Endothelial cell (in vitro differentiated cells): ENCODE data around the gene EPHA2. TPM values are rescaled to one million over a fixed set of nuclear protein-coding genes. Genes with fewer than 3 reads are reported as not detected.

Experiments
- DNase-seq: peaks from one replicate; pipeline ENCODE4 v3.0.0; 2021; ENCODE audit warnings: low spot score
- H3K27ac Mint-ChIP-seq: one replicate; pipeline ENCODE4 v1.8.0; 2021; ENCODE audit warnings: mixed read lengths, inconsistent platforms; ENCODE audit not compliant: unreplicated experiment
- H3K27me3 Mint-ChIP-seq: one replicate; pipeline ENCODE4 v1.8.0; 2021; ENCODE audit warnings: mild to moderate bottlenecking, moderate library complexity, mixed read lengths, inconsistent platforms; ENCODE audit not compliant: unreplicated experiment
- H3K36me3 Mint-ChIP-seq: one replicate; pipeline ENCODE4 v1.8.0; 2021; ENCODE audit warnings: mild to moderate bottlenecking, low read depth, mixed read lengths, inconsistent platforms; ENCODE audit not compliant: unreplicated experiment
- H3K4me1 Mint-ChIP-seq: one replicate; pipeline ENCODE4 v1.8.0; 2021; ENCODE audit warnings: mild to moderate bottlenecking, mixed read lengths, inconsistent platforms; ENCODE audit not compliant: unreplicated experiment
- H3K4me3 Mint-ChIP-seq: one replicate; pipeline ENCODE4 v1.8.0; 2021; ENCODE audit warnings: mild to moderate bottlenecking, mixed read lengths, inconsistent platforms; ENCODE audit not compliant: unreplicated experiment
- H3K9me3 Mint-ChIP-seq: one replicate; pipeline ENCODE4 v1.8.0; 2021; ENCODE audit warnings: mixed read lengths, inconsistent platforms; ENCODE audit not compliant: unreplicated experiment
- CTCF ChIP-seq: fragments of 200-600 bp; sonication (generic); IDR thresholded peaks from one replicate; pipeline ENCODE4 v1.5.0; 2021; ENCODE audit warnings: antibody characterized with exemption; ENCODE audit not compliant: unreplicated experiment
- total RNA-seq: library from RNA; stranded (reverse); fragmentation: NEBNext Ultra II Directional; extraction: Animal tissue kit (Norgen Biotek cat#: 25700); gene quantifications from one replicate; pipeline ENCODE4 v1.2.1, GENCODE V29; 2021; ENCODE audit not compliant: unreplicated experiment

EPHA2 gene
- total RNA-seq, 1 donor from 2014 or later: 109 TPM

GRCh38 chr1:16144325-16145029 lies 11.4 kb downstream of the EPHA2 start:
- Mint-ChIP-seq H3K36me3 (peaks cover 55% of the 10 kb centered on the region), H3K4me3 (peak overlapping the region; percentile 51), H3K9me3 (no peaks in the 10 kb centered on the region), H3K27me3 (peaks cover 16% of the 10 kb centered on the region), H3K27ac (peak overlapping the region; percentile 89), H3K4me1 (peaks cover 73% of the 10 kb centered on the region)
- no peak for DNase-seq
- TF ChIP-seq CTCF: no peak

- no peak for TF ChIP-seq CTCF
- peaks cover 52% of the 10 kb centered on the region for H3K36me3 Mint-ChIP-seq
Measured at GRCh38 chr1:16143566-16144324, 12.1 kb downstream of the EPHA2 start.

GRCh38 chr1:16143005-16143565 lies 12.8 kb downstream of the EPHA2 start:
- no peak for TF ChIP-seq CTCF
- H3K9me3 Mint-ChIP-seq: no peaks in the 10 kb centered on the region
- H3K4me3 Mint-ChIP-seq: peak overlapping the region; percentile 79
- H3K4me1 Mint-ChIP-seq: peaks cover 75% of the 10 kb centered on the region
- H3K27me3 Mint-ChIP-seq: peaks cover 15% of the 10 kb centered on the region
- H3K36me3 Mint-ChIP-seq: peaks cover 49% of the 10 kb centered on the region
- DNase-seq: no peak
- H3K27ac Mint-ChIP-seq: no peak overlapping the region

More at GRCh38 chr1:16143566-16144324, 12.1 kb downstream of the EPHA2 start:
- H3K4me3 Mint-ChIP-seq: no peak overlapping the region
- DNase-seq: no peak
- H3K27ac Mint-ChIP-seq: no peak overlapping the region
- peaks cover 76% of the 10 kb centered on the region for H3K4me1 Mint-ChIP-seq
- no peaks in the 10 kb centered on the region for H3K9me3 Mint-ChIP-seq
- peaks cover 16% of the 10 kb centered on the region for H3K27me3 Mint-ChIP-seq

GRCh38 chr1:16142383-16142995 lies 13.4 kb downstream of the EPHA2 start:
- no peak for DNase-seq
- Mint-ChIP-seq H3K27me3 (peaks cover 13% of the 10 kb centered on the region), H3K36me3 (peaks cover 43% of the 10 kb centered on the region), H3K4me3 (peak overlapping the region; percentile 33), H3K27ac (peak overlapping the region; percentile 74), H3K4me1 (peaks cover 69% of the 10 kb centered on the region), H3K9me3 (no peaks in the 10 kb centered on the region)
- TF ChIP-seq CTCF: no peak
